GM06990 (cell line): ENCODE measurements around the gene SPTBN1.
"Not testable (repeated sequence)": the region's sequence is repeated elsewhere in the genome, so short reads cannot be mapped to it uniquely, and the experiment has no call there.

Experiments
- DNase-seq: peaks from one replicate; pipeline ENCODE4 v3.0.0-alpha.2; 2011; ENCODE audit not compliant: insufficient read length; ENCODE audit errors: extremely low read depth
- H3K27me3 ChIP-seq: replicated peaks from 2 replicates; pipeline ENCODE4 v1.6.0; 2011; ENCODE audit warnings: low read length; ENCODE audit not compliant: control insufficient read depth, insufficient read depth
- H3K36me3 ChIP-seq: 2 replicates; pipeline ENCODE4 v1.5.1; 2011; ENCODE audit warnings: low read length; ENCODE audit not compliant: control insufficient read depth, insufficient read depth
- H3K4me3 ChIP-seq: replicated peaks from 2 replicates; pipeline ENCODE4 v1.5.1; 2011; ENCODE audit warnings: low read depth, mild to moderate bottlenecking, control low read depth, low read length
- CTCF ChIP-seq: IDR thresholded peaks from 2 replicates; pipeline ENCODE4 v1.5.1; 2011; ENCODE audit warnings: low read length, control low read depth, mild to moderate bottlenecking, inconsistent platforms; ENCODE audit not compliant: insufficient read depth, poor library complexity, severe bottlenecking

SPTBN1 gene

GRCh38 chr2:54695378-54695777 is 239.3 kb downstream of the SPTBN1 start:
- TF ChIP-seq CTCF = no peak
- H3K4me3 ChIP-seq = no peak overlapping the region

GRCh38 chr2:54697934-54698333 is 241.8 kb downstream of the SPTBN1 start:
- H3K4me3 ChIP-seq = no peak overlapping the region
- DNase-seq = no peak
- TF ChIP-seq CTCF = no peak
- no peaks in the 10 kb centered on the region for H3K36me3 ChIP-seq
- no peaks in the 10 kb centered on the region for H3K27me3 ChIP-seq

More at GRCh38 chr2:54695378-54695777, 239.3 kb downstream of the SPTBN1 start:
- no peaks in the 10 kb centered on the region for H3K27me3 ChIP-seq
- no peaks in the 10 kb centered on the region for H3K36me3 ChIP-seq
- DNase-seq = no peak

- not testable (repeated sequence) for H3K4me3 ChIP-seq, H3K27me3 ChIP-seq, DNase-seq, H3K36me3 ChIP-seq
These were observed 242.8 kb downstream of the SPTBN1 start for GRCh38 chr2:54698926-54699325.

- H3K27me3 ChIP-seq = no peaks in the 10 kb centered on the region
- no peak for DNase-seq
- no peaks in the 10 kb centered on the region for H3K36me3 ChIP-seq
- no peak overlapping the region for H3K4me3 ChIP-seq
- no peak for TF ChIP-seq CTCF
These were observed 243.5 kb downstream of the SPTBN1 start for GRCh38 chr2:54699665-54700064.

- Histone ChIP-seq H3K27me3 (no peaks in the 10 kb centered on the region), H3K36me3 (no peaks in the 10 kb centered on the region), H3K4me3 (no peak overlapping the region)
- TF ChIP-seq CTCF = no peak
- no peak for DNase-seq
These were observed 244.9 kb downstream of the SPTBN1 start for GRCh38 chr2:54701029-54701428.

- no peak overlapping the region for H3K4me3 ChIP-seq
- TF ChIP-seq CTCF = no peak
- no peak for DNase-seq
- H3K27me3 ChIP-seq = no peaks in the 10 kb centered on the region; the same call in 1 of the 2 replicates
- no peaks in the 10 kb centered on the region for H3K36me3 ChIP-seq
These were observed 248.1 kb downstream of the SPTBN1 start for GRCh38 chr2:54704238-54704637.
